Endothelial cell (in vitro differentiated cells): Measurements from ENCODE around the gene MUC13. TPM values are rescaled to one million over a fixed set of nuclear protein-coding genes. Genes with fewer than 3 reads are reported as not detected.

Source experiments
- DNase-seq: peaks from one replicate; pipeline ENCODE4 v3.0.0; 2021; ENCODE audit warnings: low spot score
- H3K27ac Mint-ChIP-seq: one replicate; pipeline ENCODE4 v1.8.0; 2021; ENCODE audit warnings: mixed read lengths, inconsistent platforms; ENCODE audit not compliant: unreplicated experiment
- H3K27me3 Mint-ChIP-seq: one replicate; pipeline ENCODE4 v1.8.0; 2021; ENCODE audit warnings: mild to moderate bottlenecking, moderate library complexity, mixed read lengths, inconsistent platforms; ENCODE audit not compliant: unreplicated experiment
- H3K36me3 Mint-ChIP-seq: one replicate; pipeline ENCODE4 v1.8.0; 2021; ENCODE audit warnings: mild to moderate bottlenecking, low read depth, mixed read lengths, inconsistent platforms; ENCODE audit not compliant: unreplicated experiment
- H3K4me1 Mint-ChIP-seq: one replicate; pipeline ENCODE4 v1.8.0; 2021; ENCODE audit warnings: mild to moderate bottlenecking, mixed read lengths, inconsistent platforms; ENCODE audit not compliant: unreplicated experiment
- H3K4me3 Mint-ChIP-seq: one replicate; pipeline ENCODE4 v1.8.0; 2021; ENCODE audit warnings: mild to moderate bottlenecking, mixed read lengths, inconsistent platforms; ENCODE audit not compliant: unreplicated experiment
- H3K9me3 Mint-ChIP-seq: one replicate; pipeline ENCODE4 v1.8.0; 2021; ENCODE audit warnings: mixed read lengths, inconsistent platforms; ENCODE audit not compliant: unreplicated experiment
- CTCF ChIP-seq: fragments of 200-600 bp; sonication (generic); IDR thresholded peaks from one replicate; pipeline ENCODE4 v1.5.0; 2021; ENCODE audit warnings: antibody characterized with exemption; ENCODE audit not compliant: unreplicated experiment
- total RNA-seq: library from RNA; stranded (reverse); fragmentation: NEBNext Ultra II Directional; extraction: Animal tissue kit (Norgen Biotek cat#: 25700); gene quantifications from one replicate; pipeline ENCODE4 v1.2.1, GENCODE V29; 2021; ENCODE audit not compliant: unreplicated experiment

MUC13 gene
- total RNA-seq, 1 donor from 2014 or later = not detected

- Mint-ChIP-seq H3K36me3 (peaks cover 3% of the 10 kb centered on the region), H3K27ac (no peak overlapping the region), H3K4me1 (peaks cover 19% of the 10 kb centered on the region), H3K9me3 (no peaks in the 10 kb centered on the region), H3K4me3 (no peak overlapping the region), H3K27me3 (no peaks in the 10 kb centered on the region)
- no peak for TF ChIP-seq CTCF
- DNase-seq = no peak
Measured at GRCh38 chr3:124856677-124857076, 77.9 kb downstream of the MUC13 start.

Other genes starting within 250 kb of the MUC13 start
- 27.1 TPM for gene UMPS, start 204.3 kb downstream of the MUC13 start, total RNA-seq
- 55.2 TPM for gene ITGB5, start 47.4 kb downstream of the MUC13 start, total RNA-seq
- gene HEG1, start 121.2 kb upstream of the MUC13 start, total RNA-seq = 17.1 TPM